Measurements from ENCODE around the gene FCSK.

GRCh38 chr16:70467608-70468007 is 13.2 kb downstream of the FCSK start:
- TF ChIP-seq CTCF (IDR thresholded peaks at IDR 0.05; ENCODE audit: poor library complexity) (no peak), EZH2 (IDR thresholded peaks at IDR 0.05; ENCODE audit: borderline replicate concordance) (no peak), EZH2phosphoT487 (IDR thresholded peaks at IDR 0.05; ENCODE audit: low read depth, severe bottlenecking, unreplicated experiment) (no peak)

Data from hepatocyte (in vitro differentiated cells).